CD4-positive, alpha-beta T cell treated with Interferon alpha-2 for 1 hour (primary cell): ENCODE measurements around the gene ERCC6L2.

ENCODE experiments used
- DNase-seq, 2 donors: peaks; one replicate each; pipeline ENCODE4 v3.0.0-alpha.2; 2020 to 2022

Gene ERCC6L2

DNA sequence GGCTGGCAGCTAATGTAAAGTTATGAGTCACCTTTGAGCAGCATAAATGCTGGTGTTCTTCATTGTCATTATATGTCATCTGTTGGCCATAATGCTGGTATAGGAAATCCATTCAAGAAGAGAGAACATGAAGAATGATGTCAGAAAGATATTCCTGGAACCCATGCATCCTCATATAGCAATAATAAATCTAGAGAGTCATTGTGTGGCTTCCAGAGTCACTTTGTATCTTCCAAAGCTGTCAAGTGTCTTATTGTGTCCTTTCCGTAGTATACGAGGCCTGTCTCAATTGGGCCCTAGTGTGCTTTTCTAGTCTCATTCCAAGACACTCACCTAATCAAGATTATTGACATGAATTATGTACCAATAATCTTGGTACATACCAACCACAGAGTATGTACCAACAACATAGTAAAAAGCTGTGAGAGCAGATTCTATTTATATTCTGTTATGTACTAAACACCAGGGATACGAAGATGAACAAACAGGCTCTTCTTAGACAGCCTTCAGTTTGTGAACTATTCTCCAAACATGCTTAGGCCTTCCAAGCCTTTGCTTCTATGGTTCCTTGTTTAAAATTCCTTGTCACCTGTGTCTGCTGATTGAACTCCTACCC is 110.1 kb downstream of the ERCC6L2 start:
- DNase-seq = no peak

DNA sequence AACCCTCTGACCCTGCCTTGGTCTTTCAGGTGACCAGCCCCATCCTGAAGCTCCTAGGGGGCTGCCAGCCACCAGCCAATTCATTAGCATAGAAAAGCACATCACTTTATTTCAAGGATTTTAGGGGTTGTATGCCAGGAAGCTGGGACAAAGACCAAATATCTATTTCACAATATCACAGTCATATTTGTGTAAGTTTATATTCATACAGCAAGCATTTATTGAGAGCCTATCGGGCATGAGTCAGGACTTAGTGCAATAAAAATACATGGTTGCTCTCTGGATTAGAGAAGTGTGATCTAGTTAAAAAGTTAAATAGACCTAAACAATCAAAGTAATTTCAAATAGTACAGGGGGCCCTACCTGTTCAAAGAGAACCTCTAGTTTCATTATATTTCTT is 113.8 kb downstream of the ERCC6L2 start:
- DNase-seq = no peak

DNA sequence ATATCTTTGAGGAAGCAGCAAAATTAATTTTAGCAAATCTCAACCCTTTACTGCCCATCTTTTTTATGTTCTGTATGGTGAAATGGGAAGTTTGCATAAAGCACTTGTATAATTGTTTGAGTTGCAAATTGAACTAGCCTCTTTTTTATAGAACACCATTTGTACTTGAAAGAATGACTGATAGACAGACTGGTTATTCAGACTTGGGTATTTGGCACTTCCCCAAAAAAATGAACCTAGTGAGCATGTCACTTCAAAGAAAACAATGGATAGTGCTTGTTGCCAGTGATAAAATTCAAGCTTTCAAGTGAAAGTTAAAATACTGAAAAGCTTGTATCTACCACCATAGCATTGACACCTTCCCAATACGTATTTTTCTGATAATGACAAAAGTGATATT is 115.8 kb downstream of the ERCC6L2 start:
- DNase-seq = no peak

DNA sequence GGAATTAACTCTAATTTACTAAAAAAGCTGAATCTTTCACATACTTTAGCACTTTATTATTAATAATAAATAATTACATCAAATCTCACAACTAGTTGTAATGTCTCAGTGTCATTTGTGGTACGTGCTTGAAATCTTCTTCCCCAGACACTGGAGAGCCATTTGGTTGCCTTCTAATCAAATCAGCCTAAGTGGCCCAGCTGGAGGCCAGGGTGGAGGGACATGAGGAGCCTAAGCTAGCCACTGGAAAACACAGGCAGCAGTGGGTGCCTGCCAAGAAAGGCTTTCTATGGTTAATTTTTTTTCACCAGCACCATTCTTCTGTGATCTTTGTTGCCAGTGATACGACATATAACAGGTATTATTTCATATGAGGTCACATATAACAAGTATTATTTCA is 117.0 kb downstream of the ERCC6L2 start:
- no peak for DNase-seq

DNA sequence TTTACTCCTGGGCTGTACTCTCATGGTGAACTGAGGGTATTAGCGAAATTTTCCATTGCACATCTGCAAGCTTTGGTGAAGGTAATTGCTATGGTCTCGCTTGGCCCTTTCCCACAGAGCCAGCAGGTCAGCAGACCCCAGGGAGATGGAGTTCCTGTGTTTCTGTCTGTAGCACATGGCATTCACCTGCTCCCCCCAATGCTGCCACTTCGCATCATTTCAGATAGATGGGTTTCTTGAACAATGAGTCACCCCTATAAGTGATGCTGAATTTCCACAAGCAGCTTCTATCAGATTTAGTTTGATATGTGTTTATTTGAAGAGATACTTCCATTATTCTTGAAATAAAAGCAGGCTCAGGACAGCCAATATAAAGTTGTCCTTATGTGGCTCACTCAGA is 117.8 kb downstream of the ERCC6L2 start:
- DNase-seq = no peak

DNA sequence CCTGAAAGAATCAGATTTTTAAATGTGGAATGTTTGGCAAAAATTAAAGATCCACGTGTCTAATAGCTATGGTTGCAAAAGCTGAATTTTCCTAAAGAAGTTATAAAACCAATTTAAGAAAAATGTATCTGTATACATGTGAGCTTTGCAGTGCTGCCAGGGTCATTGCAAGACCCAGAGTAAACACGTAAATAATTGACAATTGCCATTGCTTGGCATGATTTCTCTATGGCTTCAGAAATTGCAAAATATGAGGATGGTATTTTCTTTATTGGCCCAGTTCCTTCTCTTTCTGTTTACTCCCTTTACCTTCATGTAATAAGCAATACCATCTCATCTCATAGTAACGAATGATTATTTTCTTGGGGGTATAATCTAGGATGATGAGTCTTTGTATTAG is 123.9 kb downstream of the ERCC6L2 start:
- DNase-seq = no peak

DNA sequence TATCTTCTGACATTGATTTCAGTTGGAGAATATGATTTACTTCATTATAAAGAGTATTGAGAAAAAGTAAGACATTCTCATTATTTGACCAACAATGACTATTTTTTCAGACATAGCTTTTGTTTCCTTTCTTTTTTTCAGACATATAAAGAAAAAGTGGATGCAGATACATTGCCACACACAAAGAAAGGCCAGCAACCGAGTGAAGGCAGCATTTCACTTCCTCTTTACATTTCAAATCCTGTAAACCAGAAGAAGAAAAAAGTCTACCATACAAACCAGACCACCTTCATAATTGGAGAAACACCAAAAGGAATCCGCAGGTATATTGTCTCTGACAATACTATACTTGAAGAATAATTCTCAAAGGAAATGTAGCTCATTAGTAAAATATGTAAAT is 128.9 kb downstream of the ERCC6L2 start:
- no peak for DNase-seq

DNA sequence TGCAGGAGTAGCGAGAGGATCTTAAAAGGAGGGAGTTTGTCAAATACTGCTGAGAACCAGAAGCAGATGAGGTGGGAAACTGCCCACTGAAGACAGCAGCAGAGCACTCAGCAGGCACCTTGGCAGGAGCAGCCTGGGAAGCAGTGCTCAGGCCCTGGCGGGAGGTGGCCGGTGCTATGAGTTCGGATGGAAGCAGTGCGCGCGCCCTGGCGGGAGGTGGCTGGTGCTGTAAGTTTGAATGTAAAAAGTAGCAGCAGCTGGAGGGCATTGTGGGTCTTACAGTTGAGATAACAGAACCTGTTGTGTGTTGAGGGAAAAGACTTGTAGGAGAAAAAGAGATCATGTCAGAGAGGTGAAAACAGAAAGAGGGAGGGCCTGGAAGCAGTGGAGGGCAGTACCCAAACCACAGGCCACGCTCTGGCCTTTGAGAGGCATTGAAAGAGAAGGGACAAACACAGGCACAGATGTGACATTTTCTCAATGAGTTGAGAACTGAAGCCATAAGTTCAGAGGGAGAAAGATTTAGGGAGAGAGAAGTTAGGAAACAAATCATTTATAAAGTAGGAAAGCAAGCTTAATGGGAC is 130.9 kb downstream of the ERCC6L2 start:
- no peak for DNase-seq

DNA sequence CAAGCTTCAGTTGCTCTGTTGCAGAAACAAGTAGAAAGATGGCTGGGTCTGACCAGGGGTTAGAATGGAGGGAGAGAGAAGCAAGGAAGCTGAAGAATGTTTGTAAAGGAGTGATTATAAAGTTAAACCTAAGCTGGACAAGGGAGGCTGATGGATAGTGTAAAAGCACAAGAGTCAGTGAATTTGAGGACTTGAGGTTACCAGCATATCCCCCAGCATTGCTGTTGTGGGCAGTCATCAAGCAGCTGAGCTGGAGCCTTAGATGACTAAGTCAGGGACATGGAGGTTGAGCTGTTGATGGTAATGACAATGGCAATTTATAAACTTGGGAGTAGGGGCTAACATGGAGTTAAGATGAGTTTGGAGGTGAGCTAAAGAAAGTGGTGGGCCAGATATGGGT is 131.5 kb downstream of the ERCC6L2 start:
- no peak for DNase-seq

DNA sequence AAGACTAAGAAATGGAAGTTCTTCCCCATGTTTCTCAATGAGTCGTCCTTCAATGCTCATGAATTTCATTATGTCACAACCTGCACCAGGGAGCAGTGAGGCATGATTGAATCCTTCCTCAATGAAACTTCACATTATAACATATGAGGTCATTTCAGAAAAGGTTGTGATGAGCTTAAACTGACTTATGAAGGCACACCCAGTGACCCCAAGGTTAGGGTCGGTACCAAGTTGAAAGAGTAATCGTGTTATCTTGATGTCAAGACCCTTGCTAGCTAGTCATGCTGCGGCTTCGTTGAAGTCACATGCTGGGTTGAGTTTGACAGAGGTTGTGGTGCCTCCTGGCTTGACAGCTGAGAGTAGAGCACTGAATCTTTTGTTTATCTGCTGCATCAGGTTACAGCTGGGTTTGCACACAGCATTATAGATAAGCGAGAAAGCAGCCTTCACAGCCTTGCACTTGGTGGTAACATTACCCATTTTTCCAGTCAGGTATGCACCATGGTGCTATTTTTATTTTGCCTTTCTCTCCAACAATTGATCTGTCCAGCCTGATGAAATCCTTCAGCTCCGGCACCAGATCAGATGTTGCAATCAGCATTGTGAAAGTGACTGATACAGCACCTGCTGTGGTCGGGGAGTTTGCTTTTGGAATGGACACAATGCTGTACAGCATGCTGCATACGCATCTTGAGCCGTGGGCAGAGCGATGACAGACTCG is 133.2 kb downstream of the ERCC6L2 start:
- peak in 1 of 2 donors; percentile 35 for DNase-seq

DNA sequence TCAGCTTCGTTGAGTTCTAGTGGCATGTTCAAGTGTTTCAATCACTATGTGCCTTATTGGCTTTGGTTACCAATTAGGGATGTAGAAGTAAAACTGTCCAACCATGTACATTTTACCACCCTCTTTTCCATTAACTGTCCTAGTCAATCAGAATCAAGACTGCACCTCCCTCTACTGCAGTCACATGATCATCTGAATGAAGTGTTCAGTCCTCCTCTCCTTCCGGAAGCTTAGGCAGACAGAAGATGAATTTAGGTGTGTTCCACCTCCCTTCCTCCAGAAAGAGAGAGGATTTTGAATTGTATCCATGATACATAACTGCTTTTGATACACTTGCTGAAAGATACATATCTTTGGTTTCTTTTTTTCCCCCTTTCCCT is 133.7 kb downstream of the ERCC6L2 start:
- no peak for DNase-seq

DNA sequence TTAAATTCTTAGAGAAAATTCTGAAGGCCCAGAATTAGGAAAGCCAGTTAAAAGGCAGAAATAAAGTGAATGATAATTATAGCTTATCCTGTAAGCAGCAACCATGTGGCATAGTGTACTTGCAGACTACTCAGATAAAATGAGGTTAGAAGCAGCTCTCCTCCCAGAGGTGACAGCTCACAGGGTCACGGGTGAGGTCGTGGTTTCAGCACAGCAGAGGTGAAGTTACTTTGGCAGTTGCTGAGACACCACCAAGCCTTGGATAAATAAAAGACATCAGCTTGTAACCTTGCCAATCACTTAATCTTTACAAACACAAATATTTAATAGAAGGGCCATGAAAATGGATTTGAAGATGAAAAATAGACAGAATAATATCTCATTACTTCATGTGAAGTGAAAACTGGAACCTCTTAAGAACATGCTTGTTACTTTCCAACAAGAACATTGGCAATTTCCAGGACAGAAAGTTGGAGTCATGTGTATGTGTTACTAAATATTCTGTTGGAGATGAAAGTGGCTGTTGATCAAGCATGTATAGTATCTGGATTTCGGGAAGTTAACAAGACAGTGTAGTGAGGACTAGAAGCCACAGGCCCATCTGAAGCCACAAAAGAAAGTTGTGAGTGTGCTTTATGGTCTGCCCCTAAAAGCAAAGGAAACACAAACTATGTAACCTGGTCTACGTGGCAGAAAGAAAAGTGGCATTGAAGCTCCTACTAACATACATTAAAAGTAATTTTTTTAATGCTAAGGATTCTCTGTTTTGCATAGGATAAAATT is 134.4 kb downstream of the ERCC6L2 start:
- DNase-seq = peak; percentile 70 to 82

DNA sequence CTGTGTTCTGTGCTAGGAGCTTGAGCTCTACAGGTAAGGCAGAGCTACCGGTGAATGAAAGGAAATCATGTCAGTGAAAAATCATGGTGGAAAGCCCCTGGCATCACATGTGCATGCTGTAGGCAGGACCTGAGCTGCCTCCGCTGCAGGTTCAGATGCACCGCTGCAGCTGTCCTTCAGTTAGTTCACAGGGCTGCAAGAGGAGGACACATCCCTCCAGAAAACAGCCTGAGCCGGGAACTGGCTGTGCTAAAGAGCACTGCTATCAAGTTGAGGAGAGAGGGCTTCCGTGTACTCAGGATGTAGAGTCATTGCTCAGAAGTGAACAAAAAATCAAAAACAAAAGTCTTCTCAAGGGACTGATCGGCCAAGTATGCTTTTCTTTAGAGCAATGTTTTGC is 138.6 kb downstream of the ERCC6L2 start:
- DNase-seq = peak; percentile 77 to 84

DNA sequence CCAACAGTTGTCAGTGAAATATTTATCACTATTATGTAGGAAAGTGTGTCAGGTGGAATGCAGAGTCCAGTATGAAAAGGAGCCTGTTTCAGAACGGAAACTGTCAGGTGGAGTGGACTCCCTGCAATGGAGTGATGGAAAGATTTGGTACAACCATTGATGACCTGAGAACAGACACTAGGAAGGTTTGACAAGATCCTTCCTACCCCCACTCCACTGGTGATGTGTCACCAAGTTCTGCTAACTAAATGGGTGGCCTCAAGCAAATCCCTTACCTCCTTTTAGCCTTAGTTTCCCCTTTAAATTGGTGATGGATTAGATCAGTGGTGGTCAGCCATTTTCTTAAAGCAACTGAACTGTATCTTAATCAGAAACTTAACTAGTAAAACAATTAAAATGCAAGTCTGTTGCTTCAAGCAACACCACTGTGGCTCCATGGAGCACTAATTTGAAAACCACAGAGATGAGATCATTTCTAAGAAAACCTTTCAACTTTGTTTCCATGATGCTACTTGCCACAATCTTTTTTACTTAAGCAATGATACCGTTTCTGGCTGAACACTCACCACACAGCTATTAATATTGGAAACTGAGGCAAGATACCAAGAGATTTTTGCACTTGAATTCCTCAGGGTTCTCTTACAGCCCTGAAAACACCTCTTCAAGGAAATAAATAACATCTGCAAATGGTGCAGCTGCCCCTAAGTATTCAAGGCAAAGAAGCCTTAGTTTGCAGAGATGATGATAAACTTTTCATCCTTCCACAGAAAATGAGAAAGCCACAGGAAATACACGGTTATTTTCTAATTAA is 140.6 kb downstream of the ERCC6L2 start:
- peak in 1 of 2 donors; percentile 79 for DNase-seq
